NCI-H345 (cell line): Measurements from ENCODE around the gene PRXL2B.

Experiments
- DNase-seq: peaks from one replicate; lab custom pipeline; 2025; lab: John Stamatoyannopoulos, UW

PRXL2B gene

GRCh38 chr1:2637442-2638145, 51.0 kb downstream of the PRXL2B start:
- no peak for DNase-seq

DNA sequence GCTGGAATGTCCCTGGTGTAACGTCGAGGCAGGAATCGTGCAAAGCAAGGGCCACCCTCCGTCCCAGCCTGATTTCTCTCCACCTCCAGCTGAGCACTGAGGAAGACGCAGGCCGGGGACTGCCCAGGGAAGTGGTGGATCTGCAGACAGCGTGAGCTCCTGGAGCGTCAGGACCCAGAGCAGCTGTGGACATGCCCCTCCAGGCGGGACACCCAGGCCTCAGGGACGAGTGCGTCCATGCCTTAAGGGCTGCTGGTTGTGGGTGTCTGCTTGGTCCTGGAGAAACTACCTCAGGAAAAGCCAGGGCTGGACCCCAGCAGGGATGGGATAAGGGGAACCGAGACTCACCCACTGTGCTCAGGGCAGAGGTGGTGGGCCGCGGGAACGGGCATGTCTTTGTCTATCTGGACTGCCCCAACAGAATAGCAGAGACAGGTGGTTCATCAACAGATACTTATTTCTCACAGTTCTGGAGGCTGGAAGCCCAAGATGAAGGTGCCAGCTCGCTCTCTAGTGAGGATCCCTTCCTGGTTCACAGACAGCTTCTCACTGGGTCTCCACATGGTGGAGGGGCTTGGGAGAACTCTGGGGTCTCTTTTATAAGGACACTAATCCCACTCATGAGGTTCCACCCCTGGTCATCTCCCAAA, 52.0 kb downstream of the PRXL2B start:
- no peak for DNase-seq

GRCh38 chr1:2639203-2639602, 52.6 kb downstream of the PRXL2B start:
- DNase-seq, result no peak

GRCh38 chr1:2639607-2640521, 53.3 kb downstream of the PRXL2B start:
- peak; percentile 21 for DNase-seq

GRCh38 chr1:2640626-2641025, 54.0 kb downstream of the PRXL2B start:
- DNase-seq, result no peak
